Vagina (tissue), 2 donors: ENCODE measurements around the gene KPNA3. TPM values are rescaled to one million over a fixed set of nuclear protein-coding genes. Genes with fewer than 3 reads are reported as not detected.

Source experiments
- DNase-seq, 2 donors: peaks; one replicate each; pipeline ENCODE4 v3.0.0-alpha.2; 2017; ENCODE audit errors: extremely low spot score in 2 of 2
- H3K27ac ChIP-seq: fragments of 200-600 bp; sonication (generic); one replicate; pipeline ENCODE4 v1.5.1; 2019
- H3K27me3 ChIP-seq: fragments of 200-600 bp; sonication (generic); one replicate; pipeline ENCODE4 v1.5.1; 2019
- H3K36me3 ChIP-seq, 2 donors: fragments of 200-600 bp; sonication (generic); one replicate each; pipeline ENCODE4 v1.5.1; 2017 to 2019
- H3K4me1 ChIP-seq: fragments of 200-600 bp; sonication (generic); one replicate; pipeline ENCODE4 v1.5.1; 2019
- H3K4me3 ChIP-seq, 2 donors: fragments of 200-600 bp; sonication (generic); 1 replicate in 1 of 2; 2 replicates in 1 of 2; pipeline ENCODE4 v1.5.1; 2016 to 2019
- H3K9me3 ChIP-seq: fragments of 200-600 bp; sonication (generic); one replicate; pipeline ENCODE4 v1.5.1; 2019
- CTCF ChIP-seq, 3 experiments: fragments of 450-650 bp in 2 of 3; fragments of 200-600 bp in 1 of 3; sonication (generic) in 1 of 3; IDR thresholded peaks; one replicate each; pipeline ENCODE4 v1.5.1; 2017 to 2019; ENCODE audit warnings: antibody characterized with exemption in 3 of 3, mild to moderate bottlenecking in 2 of 3, moderate library complexity in 2 of 3
- POLR2A ChIP-seq, 2 donors: fragments of 450-650 bp; IDR thresholded peaks; one replicate each; pipeline ENCODE4 v1.6.1; 2017; ENCODE audit warnings: antibody characterized with exemption in 2 of 2, mild to moderate bottlenecking in 2 of 2, moderate library complexity in 2 of 2
- POLR2AphosphoS5 ChIP-seq, 2 donors: sonication (generic); formaldehyde crosslinking; IDR thresholded peaks; one replicate each; pipeline ENCODE4 v1.9.0; 2017; ENCODE audit warnings: antibody characterized with exemption in 2 of 2, mild to moderate bottlenecking in 2 of 2, low read depth in 1 of 2; ENCODE audit not compliant: insufficient read depth in 1 of 2
- intact Hi-C: fragments of 100-400 bp; cut with DNase I; formaldehyde crosslinking; loops from one replicate; pipeline ENCODE4 v1.15.1; 2023
- total RNA-seq: library from RNA; depleted of rRNA; stranded (reverse); fragments of >200 nt; gene quantifications from one replicate; pipeline ENCODE4 v1.2.3, GENCODE V29; 2016

The KPNA3 gene
- total RNA-seq, 1 donor from 2014 or later = 17.2 TPM

DNA sequence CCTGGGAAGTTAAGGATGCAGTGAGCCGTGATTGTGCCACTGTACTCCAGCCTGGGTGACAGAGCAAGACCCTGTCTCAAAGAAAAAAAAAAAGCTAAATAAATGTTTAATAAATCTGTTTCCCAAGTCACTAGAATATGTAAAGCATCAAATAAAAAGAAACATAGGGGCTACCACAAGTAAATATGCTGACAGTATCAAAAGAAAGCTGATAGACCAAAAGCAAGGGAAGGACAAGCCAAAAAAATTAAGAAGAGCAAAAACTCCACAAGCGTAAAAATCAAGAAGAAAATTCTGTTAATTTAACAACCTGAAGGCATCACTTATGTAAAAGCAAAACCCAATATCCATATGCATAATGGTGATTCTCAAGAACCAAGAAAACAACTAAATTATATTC lies 9.7 kb downstream of the KPNA3 start:
- Histone ChIP-seq H3K9me3 (no peaks in the 10 kb centered on the region), H3K36me3 (no peaks in the 10 kb centered on the region), H3K27me3 (no peaks in the 10 kb centered on the region), H3K4me1 (peaks cover 18% of the 10 kb centered on the region), H3K27ac (no peak overlapping the region), H3K4me3 (no peak overlapping the region)
- intact Hi-C loops = no loop called here
- no peak for DNase-seq
- TF ChIP-seq POLR2AphosphoS5 (IDR thresholded peaks at IDR 0.05; ENCODE audit: insufficient read depth in 1 of 2, low read depth in 1 of 2) (no peak), CTCF (IDR thresholded peaks at IDR 0.05) (no peak), POLR2A (IDR thresholded peaks at IDR 0.05) (no peak)

GRCh38 chr13:49781806-49782205 lies 10.7 kb downstream of the KPNA3 start:
- Histone ChIP-seq H3K4me1 (peaks cover 18% of the 10 kb centered on the region), H3K9me3 (no peaks in the 10 kb centered on the region), H3K4me3 (no peak overlapping the region), H3K27ac (no peak overlapping the region), H3K36me3 (no peaks in the 10 kb centered on the region), H3K27me3 (no peaks in the 10 kb centered on the region)
- no peak for DNase-seq
- TF ChIP-seq CTCF (IDR thresholded peaks at IDR 0.05) = no peak
- TF ChIP-seq POLR2AphosphoS5 (IDR thresholded peaks at IDR 0.05; ENCODE audit: insufficient read depth in 1 of 2, low read depth in 1 of 2) = no peak
- TF ChIP-seq POLR2A (IDR thresholded peaks at IDR 0.05) = no peak
- intact Hi-C loops = no loop called here

GRCh38 chr13:49779721-49780120 lies 12.8 kb downstream of the KPNA3 start:
- H3K4me1 ChIP-seq = peaks cover 19% of the 10 kb centered on the region

DNA sequence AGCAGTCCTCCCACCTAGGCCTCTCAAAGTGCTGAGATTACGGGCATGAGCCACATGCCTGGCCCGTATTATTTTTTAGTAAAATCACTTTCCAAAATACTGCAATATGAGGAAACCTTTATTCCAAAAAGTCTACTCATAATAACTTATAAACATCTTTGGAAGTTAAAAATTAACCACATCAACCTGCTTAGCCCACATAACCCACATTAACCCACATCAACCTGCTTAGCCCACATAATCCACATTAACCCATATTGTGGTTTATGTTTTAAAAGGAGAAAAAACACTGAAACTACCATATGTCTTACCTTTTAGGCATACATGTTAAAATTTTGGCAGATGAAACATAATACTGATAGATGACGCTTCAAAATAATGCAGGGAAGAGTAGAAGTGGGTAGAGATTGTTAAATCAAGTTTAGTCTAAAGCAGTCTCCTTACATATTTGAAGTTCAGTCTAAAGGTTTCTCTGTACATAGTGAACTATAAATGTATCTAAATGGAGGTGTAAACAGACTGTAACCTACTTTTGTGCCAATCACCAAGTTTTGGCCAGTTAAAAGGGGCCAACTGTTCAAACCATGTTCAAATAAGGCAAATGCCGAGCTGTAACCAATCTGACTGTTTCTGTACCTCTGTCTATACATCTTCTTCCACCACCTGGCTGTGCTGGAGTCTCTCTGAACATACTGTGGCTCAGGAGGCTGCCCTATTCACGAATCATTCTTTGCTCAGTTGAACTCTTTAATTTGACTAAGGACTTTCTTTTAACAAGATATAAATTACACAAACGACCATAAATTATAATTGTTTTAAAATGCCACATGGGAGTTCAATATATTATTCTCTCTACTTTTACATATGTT lies 14.5 kb downstream of the KPNA3 start:
- no peaks in the 10 kb centered on the region for H3K9me3 ChIP-seq
- no peak for DNase-seq
- H3K4me3 ChIP-seq = no peak overlapping the region
- peaks cover 22% of the 10 kb centered on the region for H3K4me1 ChIP-seq
- no peaks in the 10 kb centered on the region for H3K36me3 ChIP-seq
- intact Hi-C loops = no loop called here
- no peak overlapping the region for H3K27ac ChIP-seq
- no peaks in the 10 kb centered on the region for H3K27me3 ChIP-seq
- no peak for TF ChIP-seq POLR2A (IDR thresholded peaks at IDR 0.05)
- TF ChIP-seq CTCF (IDR thresholded peaks at IDR 0.05) = no peak
- no peak for TF ChIP-seq POLR2AphosphoS5 (IDR thresholded peaks at IDR 0.05; ENCODE audit: insufficient read depth in 1 of 2, low read depth in 1 of 2)

More at GRCh38 chr13:49779721-49780120, 12.8 kb downstream of the KPNA3 start:
- no peak for TF ChIP-seq POLR2A (IDR thresholded peaks at IDR 0.05)
- TF ChIP-seq POLR2AphosphoS5 (IDR thresholded peaks at IDR 0.05; ENCODE audit: insufficient read depth in 1 of 2, low read depth in 1 of 2) = no peak
- TF ChIP-seq CTCF (IDR thresholded peaks at IDR 0.05) = no peak
- no peaks in the 10 kb centered on the region for H3K27me3 ChIP-seq
- no peak for DNase-seq
- H3K4me3 ChIP-seq = no peak overlapping the region
- no peak overlapping the region for H3K27ac ChIP-seq
- no peaks in the 10 kb centered on the region for H3K9me3 ChIP-seq
- H3K36me3 ChIP-seq = no peaks in the 10 kb centered on the region
- intact Hi-C loops = no loop called here

DNA sequence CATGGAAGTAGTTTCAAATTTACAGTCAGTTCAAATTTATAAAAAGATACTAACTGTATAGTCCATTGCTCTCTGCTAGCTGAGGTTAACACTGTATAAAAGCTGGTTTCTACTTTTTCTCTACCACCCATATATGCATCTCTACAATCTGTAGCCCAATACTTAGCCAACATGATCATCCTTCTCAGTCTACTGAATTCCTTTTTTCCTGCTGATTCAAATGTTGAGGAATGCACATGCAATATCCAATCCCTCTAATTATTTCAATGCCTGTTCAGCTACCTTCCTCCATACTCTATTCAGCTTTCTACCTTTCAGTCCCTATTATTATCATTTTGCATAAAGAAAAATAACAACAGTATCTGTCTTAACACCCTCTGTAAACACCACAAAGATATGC lies 15.6 kb downstream of the KPNA3 start:
- Histone ChIP-seq H3K27ac (no peak overlapping the region), H3K4me1 (peaks cover 22% of the 10 kb centered on the region), H3K4me3 (no peak overlapping the region), H3K9me3 (no peaks in the 10 kb centered on the region), H3K27me3 (no peaks in the 10 kb centered on the region), H3K36me3 (no peaks in the 10 kb centered on the region)
- TF ChIP-seq POLR2AphosphoS5 (IDR thresholded peaks at IDR 0.05; ENCODE audit: insufficient read depth in 1 of 2, low read depth in 1 of 2) (no peak), POLR2A (IDR thresholded peaks at IDR 0.05) (no peak), CTCF (IDR thresholded peaks at IDR 0.05) (no peak)
- DNase-seq = no peak
- intact Hi-C loops = no loop called here
